ENCODE results near the gene IL36G. TPM values are rescaled to one million over a fixed set of nuclear protein-coding genes. Genes with fewer than 3 reads are reported as not detected.

The IL36G gene
- total and polyA plus RNA-seq, 4 donors: 0.12 to 0.26 (median 0.14) TPM; not detected in 1

DNA sequence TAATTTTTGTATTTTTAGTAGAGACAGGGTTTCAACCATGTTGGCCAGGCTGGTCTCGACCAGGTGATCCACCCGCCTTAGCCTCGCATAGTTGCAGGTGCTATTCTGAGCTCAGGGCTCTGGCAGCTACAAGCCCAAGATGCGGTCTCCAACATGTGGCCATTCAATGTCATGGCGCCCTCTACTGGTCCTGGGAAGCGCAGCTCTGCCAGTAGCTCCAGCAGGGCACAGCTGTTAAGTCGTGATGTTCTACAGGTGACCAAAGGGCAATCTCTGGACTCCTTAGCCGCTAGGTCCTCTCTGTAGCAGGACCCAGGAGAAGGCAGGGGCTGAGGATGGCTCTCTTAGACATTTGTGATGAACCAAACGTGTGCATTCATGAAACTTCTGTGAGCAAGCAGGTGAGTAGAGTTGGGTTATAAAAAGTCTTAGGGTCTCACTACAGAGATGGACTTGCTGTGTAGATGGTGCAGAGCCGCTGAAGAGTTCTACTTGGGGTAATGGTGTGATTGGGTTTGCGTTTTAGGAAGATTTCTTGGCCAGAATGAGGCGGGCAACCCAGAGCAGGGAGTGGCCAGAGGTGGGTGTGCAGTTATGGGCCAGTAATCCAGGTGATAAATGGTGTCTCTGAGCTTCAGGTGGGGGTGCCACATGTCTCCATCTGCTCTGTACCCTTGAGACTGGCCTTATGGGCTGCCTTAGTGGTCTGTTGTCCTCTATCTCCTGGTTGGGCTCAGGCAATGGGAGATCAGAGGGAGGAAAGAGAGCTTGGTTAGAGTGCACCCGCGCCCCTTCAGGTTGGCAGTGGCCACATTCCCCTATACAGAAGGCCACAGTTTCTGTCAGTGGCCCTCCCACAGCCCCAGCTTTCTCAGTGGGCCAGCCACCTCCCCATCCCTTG, 35.8 kb upstream of the IL36G start:
- Histone ChIP-seq H3K9me3 (ENCODE audit: control insufficient read depth in 4 of 4, insufficient read depth in 3 of 4, low read length in 3 of 4) (peaks cover 0 to 6% (median 2%) of the 10 kb centered on the region in 4 donors), H3K4me1 (ENCODE audit: control insufficient read depth in 5 of 5, insufficient read depth in 5 of 5, low read length in 5 of 5) (peaks cover 0 to 4% (median 0%) of the 10 kb centered on the region in 5 donors), H3K4me3 (no peak overlapping the region), H3K9ac (ENCODE audit: insufficient read depth in 1 of 2, low read length in 2 of 2) (no peak overlapping the region), H3K27me3 (ENCODE audit: control insufficient read depth in 3 of 3, insufficient read depth in 3 of 3, low read length in 2 of 3) (no peaks in the 10 kb centered on the region), H3K27ac (ENCODE audit: low read depth in 1 of 2, low read length in 1 of 2) (no peak overlapping the region), H3K36me3 (ENCODE audit: control insufficient read depth in 4 of 4, insufficient read depth in 4 of 4, low read length in 4 of 4) (no peaks in the 10 kb centered on the region)
- DNase-seq (peak; percentile 79 to 84 (median 79)), ATAC-seq (ENCODE audit: insufficient read depth, low FRiP score) (peak; percentile 83)
- TF ChIP-seq, protein P1, sequence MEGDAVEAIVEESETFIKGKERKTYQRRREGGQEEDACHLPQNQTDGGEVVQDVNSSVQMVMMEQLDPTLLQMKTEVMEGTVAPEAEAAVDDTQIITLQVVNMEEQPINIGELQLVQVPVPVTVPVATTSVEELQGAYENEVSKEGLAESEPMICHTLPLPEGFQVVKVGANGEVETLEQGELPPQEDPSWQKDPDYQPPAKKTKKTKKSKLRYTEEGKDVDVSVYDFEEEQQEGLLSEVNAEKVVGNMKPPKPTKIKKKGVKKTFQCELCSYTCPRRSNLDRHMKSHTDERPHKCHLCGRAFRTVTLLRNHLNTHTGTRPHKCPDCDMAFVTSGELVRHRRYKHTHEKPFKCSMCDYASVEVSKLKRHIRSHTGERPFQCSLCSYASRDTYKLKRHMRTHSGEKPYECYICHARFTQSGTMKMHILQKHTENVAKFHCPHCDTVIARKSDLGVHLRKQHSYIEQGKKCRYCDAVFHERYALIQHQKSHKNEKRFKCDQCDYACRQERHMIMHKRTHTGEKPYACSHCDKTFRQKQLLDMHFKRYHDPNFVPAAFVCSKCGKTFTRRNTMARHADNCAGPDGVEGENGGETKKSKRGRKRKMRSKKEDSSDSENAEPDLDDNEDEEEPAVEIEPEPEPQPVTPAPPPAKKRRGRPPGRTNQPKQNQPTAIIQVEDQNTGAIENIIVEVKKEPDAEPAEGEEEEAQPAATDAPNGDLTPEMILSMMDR (IDR thresholded peaks at IDR 0.05; ENCODE audit: control extremely low read depth, extremely low read depth): peak; percentile 54
- WGBS, 2 donors: 29 to 35% methylated on average over 14 of the region's 14 CpGs

DNA sequence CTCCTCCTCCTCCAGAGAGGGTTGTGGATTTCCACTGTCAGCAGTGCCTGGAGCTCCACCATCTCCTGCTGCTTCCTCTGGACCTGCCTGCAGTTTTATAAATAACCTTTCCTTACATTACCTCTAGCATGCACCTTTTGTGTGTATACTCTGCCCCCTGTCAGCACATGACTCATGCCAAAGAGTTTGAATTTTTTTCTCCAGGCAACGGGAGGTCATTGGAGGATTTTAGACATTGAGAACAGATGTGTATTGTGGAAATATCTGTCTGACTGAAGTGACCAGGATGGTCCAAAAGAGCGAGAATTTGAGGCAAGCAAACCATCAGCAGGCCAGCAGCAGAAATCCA, 35.2 kb upstream of the IL36G start:
- no peaks in the 10 kb centered on the region for H3K36me3 ChIP-seq (ENCODE audit: control insufficient read depth in 4 of 4, insufficient read depth in 4 of 4, low read length in 4 of 4)
- DNase-seq (no peak), ATAC-seq (ENCODE audit: insufficient read depth, low FRiP score) (no peak)
- H3K4me1 ChIP-seq (ENCODE audit: control insufficient read depth in 5 of 5, insufficient read depth in 5 of 5, low read length in 5 of 5): peaks cover 0 to 4% (median 0%) of the 10 kb centered on the region in 5 donors
- peaks cover 0 to 9% (median 4%) of the 10 kb centered on the region in 4 donors for H3K9me3 ChIP-seq (ENCODE audit: control insufficient read depth in 4 of 4, insufficient read depth in 3 of 4, low read length in 3 of 4)
- no peak overlapping the region for H3K27ac ChIP-seq (ENCODE audit: low read depth in 1 of 2, low read length in 1 of 2)
- H3K27me3 ChIP-seq (ENCODE audit: control insufficient read depth in 3 of 3, insufficient read depth in 3 of 3, low read length in 2 of 3): no peaks in the 10 kb centered on the region
- WGBS, 2 donors: 73 to 78% methylated on average over 2 of the region's 2 CpGs
- TF ChIP-seq, protein P1 (IDR thresholded peaks at IDR 0.05; ENCODE audit: control extremely low read depth, extremely low read depth): no peak
- no peak overlapping the region for H3K4me3 ChIP-seq
- no peak overlapping the region for H3K9ac ChIP-seq (ENCODE audit: insufficient read depth in 1 of 2, low read length in 2 of 2)

DNA sequence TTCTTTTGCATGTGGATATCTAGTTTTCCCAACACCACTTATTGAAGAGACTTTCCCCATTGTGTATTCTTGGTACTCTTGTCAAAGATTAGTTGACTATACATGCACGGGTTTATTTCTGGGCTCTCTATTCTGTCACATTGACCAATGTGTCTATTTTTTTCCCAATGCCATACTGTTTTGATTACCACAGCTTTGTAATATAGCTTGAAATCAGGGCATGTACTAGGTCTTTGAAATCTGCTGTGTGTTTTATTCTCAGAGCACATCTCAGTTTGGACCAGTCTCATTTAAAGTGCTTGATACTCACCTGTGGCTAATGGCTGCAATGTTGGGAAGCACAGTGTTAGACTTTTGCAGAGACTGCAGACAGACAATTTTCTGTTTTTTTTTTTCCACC, 32.8 kb upstream of the IL36G start:
- no peak overlapping the region for H3K9ac ChIP-seq (ENCODE audit: insufficient read depth in 1 of 2, low read length in 2 of 2)
- no peak for ATAC-seq (ENCODE audit: insufficient read depth, low FRiP score)
- H3K4me3 ChIP-seq: no peak overlapping the region
- DNase-seq: no peak
- H3K36me3 ChIP-seq (ENCODE audit: control insufficient read depth in 4 of 4, insufficient read depth in 4 of 4, low read length in 4 of 4): no peaks in the 10 kb centered on the region
- TF ChIP-seq, protein P1 (IDR thresholded peaks at IDR 0.05; ENCODE audit: control extremely low read depth, extremely low read depth): no peak
- H3K27me3 ChIP-seq (ENCODE audit: control insufficient read depth in 3 of 3, insufficient read depth in 3 of 3, low read length in 2 of 3): peaks cover 0 to 3% (median 0%) of the 10 kb centered on the region in 3 donors
- H3K27ac ChIP-seq (ENCODE audit: low read depth in 1 of 2, low read length in 1 of 2): no peak overlapping the region
- peaks cover 0 to 2% (median 0%) of the 10 kb centered on the region in 5 donors for H3K4me1 ChIP-seq (ENCODE audit: control insufficient read depth in 5 of 5, insufficient read depth in 5 of 5, low read length in 5 of 5)
- H3K9me3 ChIP-seq (ENCODE audit: control insufficient read depth in 4 of 4, insufficient read depth in 3 of 4, low read length in 3 of 4): peaks cover 0 to 9% (median 5%) of the 10 kb centered on the region in 4 donors
- 85 to 97% methylated on average over 1 of the region's 1 CpG for WGBS, 2 donors
